H1 (cell line): ENCODE data around the gene PSME2. TPM values are rescaled to one million over a fixed set of nuclear protein-coding genes. Genes with fewer than 3 reads are reported as not detected.

Source experiments
- BRCA1 ChIP-seq: IDR thresholded peaks from 2 replicates; pipeline ENCODE4 v1.6.1; 2012; ENCODE audit warnings: low read depth, low read length, improper control_type of control experiment
- CBX8 ChIP-seq: fragments of 300-800, 300-1000 bp; sonication (generic); IDR thresholded peaks from 2 replicates; pipeline ENCODE4 v1.7.1; 2016; ENCODE audit warnings: low read depth, low read length, borderline replicate concordance
- CEBPB ChIP-seq: IDR thresholded peaks from 2 replicates; pipeline ENCODE4 v1.6.1; 2012; ENCODE audit warnings: low read depth, low read length
- CTBP2 ChIP-seq: IDR thresholded peaks from 2 replicates; pipeline ENCODE4 v1.7.0; 2011; ENCODE audit warnings: borderline replicate concordance, mild to moderate bottlenecking, moderate library complexity, mixed read lengths, low read length; ENCODE audit not compliant: insufficient read depth, insufficient read length
- EP300 ChIP-seq, 2 experiments: IDR thresholded peaks; 1 replicate in 1 of 2; 2 replicates in 1 of 2; pipeline ENCODE4 v1.6.1; 2011 to 2012; ENCODE audit warnings: low read depth in 2 of 2, low read length in 2 of 2, mild to moderate bottlenecking in 2 of 2, borderline replicate concordance in 1 of 2, inconsistent platforms in 1 of 2, moderate library complexity in 1 of 2
- GABPA ChIP-seq: IDR thresholded peaks from 2 replicates; pipeline ENCODE4 v1.6.1; 2011; ENCODE audit warnings: mild to moderate bottlenecking, low read length, moderate library complexity, borderline replicate concordance; ENCODE audit not compliant: insufficient read depth
- HDAC2 ChIP-seq, 2 experiments: fragments of 300-600 bp in 1 of 2; sonication (generic) in 1 of 2; IDR thresholded peaks; 2 replicates each; pipeline ENCODE4 v1.6.1; 2011 to 2012; ENCODE audit warnings: low read depth in 2 of 2, low read length in 2 of 2, mild to moderate bottlenecking in 2 of 2, moderate library complexity in 2 of 2, borderline replicate concordance in 1 of 2, inconsistent platforms in 1 of 2
- HDAC6 ChIP-seq: IDR thresholded peaks from one replicate; pipeline ENCODE4 v1.7.1; 2012; ENCODE audit warnings: low read depth, mild to moderate bottlenecking, inconsistent platforms, low read length, moderate library complexity
- JUN ChIP-seq: IDR thresholded peaks from 2 replicates; pipeline ENCODE4 v1.6.1; 2011; ENCODE audit warnings: low read depth, mild to moderate bottlenecking, improper control_type of control experiment, low read length
- KDM1A ChIP-seq: fragments of 200-600, 300-600 bp; sonication (generic); IDR thresholded peaks from 2 replicates; pipeline ENCODE4 v1.7.1; 2016; ENCODE audit warnings: mild to moderate bottlenecking, low read length, borderline replicate concordance
- KDM4A ChIP-seq: IDR thresholded peaks from one replicate; pipeline ENCODE4 v1.7.1; 2012; ENCODE audit warnings: low read depth, mild to moderate bottlenecking, moderate library complexity, low read length, inconsistent platforms; ENCODE audit not compliant: severe bottlenecking
- MAFK ChIP-seq: IDR thresholded peaks from 2 replicates; pipeline ENCODE4 v1.6.1; 2012; ENCODE audit warnings: low read depth, mild to moderate bottlenecking, improper control_type of control experiment, low read length
- SP1 ChIP-seq: IDR thresholded peaks from 2 replicates; pipeline ENCODE4 v1.6.1; 2011; ENCODE audit warnings: low read depth, low read length
- SP4 ChIP-seq: IDR thresholded peaks from 2 replicates; pipeline ENCODE4 v1.6.1; 2012; ENCODE audit warnings: low read length, inconsistent platforms
- TAF1 ChIP-seq: IDR thresholded peaks from 2 replicates; pipeline ENCODE4 v1.6.1; 2011; ENCODE audit warnings: mild to moderate bottlenecking, low read depth, low read length
- TCF12 ChIP-seq: IDR thresholded peaks from 2 replicates; pipeline ENCODE4 v1.6.1; 2011; ENCODE audit warnings: low read depth, mild to moderate bottlenecking, low read length
- YY1 ChIP-seq: IDR thresholded peaks from 2 replicates; pipeline ENCODE4 v1.6.1; 2011; ENCODE audit warnings: low read depth, mild to moderate bottlenecking, low read length
- polyA plus RNA-seq, 7 experiments: library from polyadenylated mRNA; depleted of rRNA in 3 of 7; stranded (reverse) in 5 of 7; unstranded in 2 of 7; fragments of >200 nt in 5 of 7; fragments of 200-250 nt in 2 of 7; gene quantifications; 1 replicate in 5 of 7; 2 replicates in 1 of 7; 4 replicates in 1 of 7; pipeline versions ENCODE4 v1.2.1 to v1.2.3, GENCODE V29; 2011 to 2013; ENCODE audit warnings: missing spikeins in 2 of 7, mixed read lengths in 2 of 7
- total RNA-seq: library from RNA; stranded (reverse); fragmentation: NEBNext Ultra II Directional; extraction: Animal tissue kit (Norgen Biotek cat#: 25700); gene quantifications from 2 replicates; pipeline ENCODE4 v1.2.1, GENCODE V29; 2021
- TF ChIP-seq, protein P1 (sequence below): IDR thresholded peaks from 2 replicates; pipeline ENCODE4 v1.6.1; 2012; ENCODE audit warnings: inconsistent platforms
- TF ChIP-seq, protein P2 (sequence below), 3 experiments: IDR thresholded peaks; 1 replicate in 2 of 3; 2 replicates in 1 of 3; pipeline versions ENCODE4 v1.5.1 to v1.6.1; 2011; ENCODE audit warnings: low read length in 3 of 3, mild to moderate bottlenecking in 3 of 3, inconsistent platforms in 2 of 3, low read depth in 1 of 3, moderate library complexity in 1 of 3; ENCODE audit not compliant: insufficient read depth in 1 of 3; ENCODE audit errors: control extremely low read depth in 1 of 3

The PSME2 gene
- total and polyA plus RNA-seq, 2 of the 8 experiments (the other 6 are each of a cell fraction or from before 2014, with no cell fraction given): 71.8 to 111 TPM

DNA sequence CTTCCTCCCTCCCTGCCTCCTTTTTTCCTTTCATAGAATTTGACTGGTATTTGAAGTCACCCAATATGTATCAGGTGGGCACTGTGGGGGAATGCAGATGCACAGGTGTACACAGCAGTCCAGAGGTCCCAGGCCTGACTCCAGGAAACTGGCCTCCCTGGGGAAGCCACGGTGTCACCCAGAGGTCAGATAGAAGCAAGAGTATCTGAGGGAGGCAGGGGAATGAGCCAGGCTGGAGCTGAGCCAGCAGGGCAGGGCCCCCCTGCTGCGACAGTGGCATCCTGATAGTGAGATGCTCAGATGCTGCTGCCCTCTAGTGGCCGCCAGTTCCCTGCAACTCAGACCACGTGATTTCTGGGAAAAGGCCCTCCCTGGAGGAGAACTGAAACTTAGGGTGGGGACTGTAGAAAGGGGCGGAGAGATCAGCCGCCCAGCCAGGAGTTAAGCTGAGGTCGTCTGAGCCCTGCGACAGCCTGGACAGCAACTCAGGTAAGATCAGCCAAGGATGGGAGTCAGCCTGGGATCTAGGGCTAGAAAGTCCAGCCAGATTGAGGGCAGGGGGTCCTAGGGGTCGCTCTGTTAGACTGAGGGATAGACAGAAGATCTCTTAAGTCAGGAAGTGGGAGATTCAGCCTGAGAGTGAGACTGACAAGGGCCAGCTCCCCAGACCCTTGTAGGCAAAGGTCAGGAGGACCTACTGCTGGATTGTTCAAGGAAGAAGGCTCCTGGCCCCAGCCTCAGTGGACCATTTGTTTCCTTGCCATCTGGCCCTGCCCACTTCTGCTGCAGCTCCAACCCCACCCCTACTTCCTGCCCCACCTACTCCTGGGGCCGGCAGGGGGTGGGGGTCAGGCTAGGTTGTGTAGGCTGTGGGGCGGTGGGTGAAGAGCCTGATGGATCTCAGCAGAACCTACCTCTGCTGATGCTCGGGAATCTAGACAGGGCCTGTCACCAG is 14.7 kb upstream of the PSME2 start, which contains the start of gene IRF9 (continued):
- TF ChIP-seq KDM1A: no peak
- TF ChIP-seq HDAC2 (IDR thresholded peaks at IDR 0.05; ENCODE audit: borderline replicate concordance in 1 of 2, low read depth in 2 of 2, low read length in 2 of 2): no peak
- peak; percentile 67; the same call in 1 of the 2 replicates for TF ChIP-seq SP4
- no peak for TF ChIP-seq CBX8
- 0 out of 3 replicates have a peak, but pooled peaks of 1 of the 2 experiments have one; percentile 68 for TF ChIP-seq EP300 (IDR thresholded peaks at IDR 0.05; ENCODE audit: borderline replicate concordance in 1 of 2, low read depth in 2 of 2, low read length in 2 of 2)
- no peak; the same call in 1 of the 2 replicates for TF ChIP-seq BRCA1
- TF ChIP-seq CEBPB: no peak
- no peak for TF ChIP-seq GABPA
- TF ChIP-seq, protein P1, sequence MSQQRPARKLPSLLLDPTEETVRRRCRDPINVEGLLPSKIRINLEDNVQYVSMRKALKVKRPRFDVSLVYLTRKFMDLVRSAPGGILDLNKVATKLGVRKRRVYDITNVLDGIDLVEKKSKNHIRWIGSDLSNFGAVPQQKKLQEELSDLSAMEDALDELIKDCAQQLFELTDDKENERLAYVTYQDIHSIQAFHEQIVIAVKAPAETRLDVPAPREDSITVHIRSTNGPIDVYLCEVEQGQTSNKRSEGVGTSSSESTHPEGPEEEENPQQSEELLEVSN: no peak
- no peak for TF ChIP-seq JUN
- TF ChIP-seq YY1: 0 out of 2 replicates have a peak, but pooled peaks have one; percentile 33
- no peak for TF ChIP-seq CTBP2
- no peak for TF ChIP-seq MAFK
- TF ChIP-seq, protein P2, sequence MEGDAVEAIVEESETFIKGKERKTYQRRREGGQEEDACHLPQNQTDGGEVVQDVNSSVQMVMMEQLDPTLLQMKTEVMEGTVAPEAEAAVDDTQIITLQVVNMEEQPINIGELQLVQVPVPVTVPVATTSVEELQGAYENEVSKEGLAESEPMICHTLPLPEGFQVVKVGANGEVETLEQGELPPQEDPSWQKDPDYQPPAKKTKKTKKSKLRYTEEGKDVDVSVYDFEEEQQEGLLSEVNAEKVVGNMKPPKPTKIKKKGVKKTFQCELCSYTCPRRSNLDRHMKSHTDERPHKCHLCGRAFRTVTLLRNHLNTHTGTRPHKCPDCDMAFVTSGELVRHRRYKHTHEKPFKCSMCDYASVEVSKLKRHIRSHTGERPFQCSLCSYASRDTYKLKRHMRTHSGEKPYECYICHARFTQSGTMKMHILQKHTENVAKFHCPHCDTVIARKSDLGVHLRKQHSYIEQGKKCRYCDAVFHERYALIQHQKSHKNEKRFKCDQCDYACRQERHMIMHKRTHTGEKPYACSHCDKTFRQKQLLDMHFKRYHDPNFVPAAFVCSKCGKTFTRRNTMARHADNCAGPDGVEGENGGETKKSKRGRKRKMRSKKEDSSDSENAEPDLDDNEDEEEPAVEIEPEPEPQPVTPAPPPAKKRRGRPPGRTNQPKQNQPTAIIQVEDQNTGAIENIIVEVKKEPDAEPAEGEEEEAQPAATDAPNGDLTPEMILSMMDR (IDR thresholded peaks at IDR 0.05; ENCODE audit: control extremely low read depth in 1 of 3, insufficient read depth in 1 of 3, low read depth in 1 of 3, low read length in 3 of 3): peak; percentile 85 to 97 (median 95)
- TF ChIP-seq SP1: peak; percentile 44; the same call in 1 of the 2 replicates
- TF ChIP-seq TCF12: 0 out of 2 replicates have a peak, but pooled peaks have one; percentile 44
- TF ChIP-seq HDAC6: no peak
- peak; percentile 31; the same call in 1 of the 2 replicates for TF ChIP-seq TAF1
- no peak for TF ChIP-seq KDM4A
